Hepatocyte (in vitro differentiated cells): ENCODE measurements around the gene IL3RA. TPM values are rescaled to one million over a fixed set of nuclear protein-coding genes. Genes with fewer than 3 reads are reported as not detected.
"Not testable (repeated sequence)": the region's sequence is repeated elsewhere in the genome, so short reads cannot be mapped to it uniquely, and the experiment has no call there.

ENCODE experiments used
- DNase-seq: peaks from one replicate; pipeline ENCODE4 v3.0.0-alpha.2; 2016; ENCODE audit warnings: low spot score
- H2AFZ ChIP-seq: fragments of 200-600 bp; sonication (generic); 2 replicates; pipeline ENCODE4 v1.6.0; 2016; ENCODE audit warnings: antibody characterized with exemption, mild to moderate bottlenecking
- H3K27ac ChIP-seq: fragments of 200-600 bp; sonication (generic); 2 replicates; pipeline ENCODE4 v1.5.1; 2016; ENCODE audit warnings: mild to moderate bottlenecking
- H3K27me3 ChIP-seq: fragments of 200-600 bp; sonication (generic); 2 replicates; pipeline ENCODE4 v1.6.1; 2016
- H3K36me3 ChIP-seq: fragments of 200-600 bp; sonication (generic); replicated peaks from 2 replicates; pipeline ENCODE4 v1.5.1; 2016; ENCODE audit warnings: low read depth; ENCODE audit not compliant: insufficient read depth
- H3K4me1 ChIP-seq: fragments of 200-600 bp; sonication (generic); 2 replicates; pipeline ENCODE4 v1.5.1; 2016; ENCODE audit warnings: mild to moderate bottlenecking, moderate library complexity; ENCODE audit not compliant: insufficient read depth
- H3K4me2 ChIP-seq: fragments of 200-600 bp; sonication (generic); 2 replicates; pipeline ENCODE4 v1.6.0; 2016
- H3K4me3 ChIP-seq: fragments of 200-600 bp; sonication (generic); 2 replicates; pipeline ENCODE4 v1.5.1; 2016; ENCODE audit warnings: mild to moderate bottlenecking
- H3K79me2 ChIP-seq: fragments of 200-600 bp; sonication (generic); 2 replicates; pipeline ENCODE4 v1.6.0; 2017; ENCODE audit warnings: mild to moderate bottlenecking
- H3K9me2 ChIP-seq: fragments of 200-600 bp; sonication (generic); replicated peaks from 2 replicates; pipeline ENCODE4 v1.6.0; 2017; ENCODE audit warnings: mild to moderate bottlenecking; ENCODE audit not compliant: insufficient read depth
- H3K9me3 ChIP-seq: fragments of 200-600 bp; sonication (generic); 2 replicates; pipeline ENCODE4 v1.5.1; 2016; ENCODE audit warnings: low read depth, mild to moderate bottlenecking
- H4K20me1 ChIP-seq: fragments of 200-600 bp; sonication (generic); 2 replicates; pipeline ENCODE4 v1.6.0; 2016; ENCODE audit warnings: mild to moderate bottlenecking; ENCODE audit not compliant: insufficient read depth, poor library complexity, severe bottlenecking
- CTCF ChIP-seq: fragments of 200-600 bp; sonication (generic); IDR thresholded peaks from 2 replicates; pipeline ENCODE4 v1.5.1; 2016; ENCODE audit warnings: antibody characterized with exemption, mild to moderate bottlenecking; ENCODE audit not compliant: poor library complexity
- EZH2 ChIP-seq: fragments of 200-600 bp; sonication (generic); IDR thresholded peaks from 2 replicates; pipeline ENCODE4 v1.6.1; 2016; ENCODE audit warnings: antibody characterized with exemption, mild to moderate bottlenecking, borderline replicate concordance
- EZH2phosphoT487 ChIP-seq: fragments of 200-600 bp; sonication (generic); IDR thresholded peaks from one replicate; pipeline ENCODE4 v1.6.1; 2018; ENCODE audit warnings: antibody characterized with exemption, mild to moderate bottlenecking, low read depth, moderate library complexity; ENCODE audit not compliant: unreplicated experiment, severe bottlenecking
- WGBS: methylation state at CpG from one replicate; pipeline ENCODE4 v1.1.6; 2016; ENCODE audit warnings: low lambda C conversion rate; ENCODE audit errors: missing lambda C conversion rate; 5-methylcytosine and 5-hydroxymethylcytosine counted together
- polyA plus RNA-seq: library from polyadenylated mRNA; unstranded; fragments of >200 nt; fragmentation: Nextera tagmentation; extraction: Ambion mirVana; gene quantifications from 2 replicates; pipeline ENCODE4 v1.2.1, GENCODE V29; 2016
- total RNA-seq: library from RNA; depleted of rRNA; stranded (reverse); fragments of >200 nt; gene quantifications from 2 replicates; pipeline ENCODE4 v1.2.3, GENCODE V29; 2014

The IL3RA gene
- total and polyA plus RNA-seq, 2 experiments from 2014 or later = 0.30 to 0.42 TPM

- H3K79me2 ChIP-seq = no peaks in the 10 kb centered on the region
- H3K9me3 ChIP-seq = no peaks in the 10 kb centered on the region
- no peaks in the 10 kb centered on the region for H3K27me3 ChIP-seq
- no peak overlapping the region for H3K4me3 ChIP-seq
- H4K20me1 ChIP-seq = no peaks in the 10 kb centered on the region
- no peaks in the 10 kb centered on the region for H3K9me2 ChIP-seq
- no peaks in the 10 kb centered on the region for H3K4me1 ChIP-seq
- H3K36me3 ChIP-seq = no peaks in the 10 kb centered on the region
- H3K27ac ChIP-seq = no peak overlapping the region
- H2AFZ ChIP-seq = no peak overlapping the region
- 74% methylated on average over 20 of the region's 20 CpGs for WGBS
- TF ChIP-seq EZH2phosphoT487 (no peak), EZH2 (no peak), CTCF (no peak)
- H3K4me2 ChIP-seq = no peak overlapping the region
- no peak for DNase-seq
Measured at GRCh38 chrX:1325515-1326116, 11.0 kb upstream of the IL3RA start.

- 83% methylated on average over 17 of the region's 18 CpGs for WGBS
- DNase-seq = no peak
- Histone ChIP-seq H3K27ac (no peak overlapping the region), H3K4me3 (no peak overlapping the region), H3K79me2 (no peaks in the 10 kb centered on the region), H4K20me1 (no peaks in the 10 kb centered on the region), H2AFZ (no peak overlapping the region), H3K4me1 (no peaks in the 10 kb centered on the region), H3K27me3 (no peaks in the 10 kb centered on the region), H3K9me2 (no peaks in the 10 kb centered on the region), H3K36me3 (no peaks in the 10 kb centered on the region), H3K4me2 (no peak overlapping the region), H3K9me3 (no peaks in the 10 kb centered on the region)
- TF ChIP-seq EZH2phosphoT487 (no peak), EZH2 (no peak), CTCF (no peak)
Measured at GRCh38 chrX:1327651-1328304, 8.8 kb upstream of the IL3RA start.

- no peak for TF ChIP-seq EZH2phosphoT487
- TF ChIP-seq CTCF = no peak
- TF ChIP-seq EZH2 = no peak
- H3K9me3 ChIP-seq = no peaks in the 10 kb centered on the region
- 88% methylated on average over 12 of the region's 12 CpGs for WGBS
- H3K79me2 ChIP-seq = no peaks in the 10 kb centered on the region
- H4K20me1 ChIP-seq = no peaks in the 10 kb centered on the region
- H3K4me1 ChIP-seq = no peaks in the 10 kb centered on the region
- H2AFZ ChIP-seq = no peak overlapping the region
- H3K9me2 ChIP-seq = no peaks in the 10 kb centered on the region
- DNase-seq = no peak
- H3K27ac ChIP-seq = no peak overlapping the region
- H3K4me2 ChIP-seq = no peak overlapping the region
- no peak overlapping the region for H3K4me3 ChIP-seq
- H3K36me3 ChIP-seq = no peaks in the 10 kb centered on the region
- no peaks in the 10 kb centered on the region for H3K27me3 ChIP-seq
Measured at GRCh38 chrX:1330605-1331004, 6.0 kb upstream of the IL3RA start.

GRCh38 chrX:1332433-1332832 is 4.2 kb upstream of the IL3RA start:
- H3K4me2 ChIP-seq, H4K20me1 ChIP-seq, H3K4me1 ChIP-seq, H3K79me2 ChIP-seq, H3K9me2 ChIP-seq, H2AFZ ChIP-seq, H3K27ac ChIP-seq, H3K4me3 ChIP-seq, H3K36me3 ChIP-seq, H3K27me3 ChIP-seq, DNase-seq, H3K9me3 ChIP-seq: not testable (repeated sequence)
- WGBS = 98% methylated on average over 4 of the region's 4 CpGs
